WERI-Rb-1 (cell line): ENCODE results near the gene VWA3B.

Source experiments
- DNase-seq: peaks from one replicate; pipeline ENCODE4 v3.0.0-alpha.2; 2020
- H3K27ac ChIP-seq: fragments of 250-450 bp; sonication (Bioruptor Pico); 2 replicates; pipeline ENCODE4 v1.5.1; 2020; ENCODE audit warnings: mild to moderate bottlenecking, moderate library complexity
- H3K27me3 ChIP-seq: fragments of 250-450 bp; sonication (Bioruptor Pico); 2 replicates; pipeline ENCODE4 v1.5.1; 2021; ENCODE audit warnings: mild to moderate bottlenecking, low read depth, moderate library complexity; ENCODE audit not compliant: insufficient read depth, severe bottlenecking
- H3K36me3 ChIP-seq: fragments of 250-450 bp; sonication (Bioruptor Pico); 2 replicates; pipeline ENCODE4 v1.5.1; 2020; ENCODE audit warnings: mild to moderate bottlenecking, moderate library complexity
- H3K4me3 ChIP-seq: 2 replicates; pipeline ENCODE4 v1.5.1; 2011; ENCODE audit warnings: low read depth, mild to moderate bottlenecking, control low read depth, low read length
- H3K9me3 ChIP-seq: fragments of 250-450 bp; sonication (Bioruptor Pico); 2 replicates; pipeline ENCODE4 v1.5.1; 2021; ENCODE audit warnings: mild to moderate bottlenecking, moderate library complexity; ENCODE audit not compliant: severe bottlenecking
- CTCF ChIP-seq: IDR thresholded peaks from 2 replicates; pipeline ENCODE4 v1.5.1; 2011; ENCODE audit warnings: low read depth, mild to moderate bottlenecking, control low read depth, inconsistent platforms, low read length

VWA3B gene

GRCh38 chr2:98310010-98310409 lies 223.0 kb downstream of the VWA3B start:
- Histone ChIP-seq H3K4me3 (no peak overlapping the region), H3K27ac (no peak overlapping the region), H3K27me3 (no peaks in the 10 kb centered on the region), H3K36me3 (no peaks in the 10 kb centered on the region), H3K9me3 (no peaks in the 10 kb centered on the region)
- DNase-seq = no peak
- TF ChIP-seq CTCF = no peak

GRCh38 chr2:98311090-98311489 lies 224.1 kb downstream of the VWA3B start:
- no peak for TF ChIP-seq CTCF
- no peak for DNase-seq
- H3K27me3 ChIP-seq = no peaks in the 10 kb centered on the region

GRCh38 chr2:98311771-98312545 lies 225.0 kb downstream of the VWA3B start:
- Histone ChIP-seq H3K27ac (no peak overlapping the region), H3K9me3 (no peaks in the 10 kb centered on the region), H3K36me3 (no peaks in the 10 kb centered on the region), H3K27me3 (no peaks in the 10 kb centered on the region), H3K4me3 (no peak overlapping the region)
- 0 out of 2 replicates have a peak, but pooled peaks have one; percentile 6 for TF ChIP-seq CTCF
- DNase-seq = no peak

More at GRCh38 chr2:98311090-98311489, 224.1 kb downstream of the VWA3B start:
- Histone ChIP-seq H3K27ac (no peak overlapping the region), H3K36me3 (no peaks in the 10 kb centered on the region), H3K9me3 (no peaks in the 10 kb centered on the region), H3K4me3 (no peak overlapping the region)

GRCh38 chr2:98313492-98314250 lies 226.7 kb downstream of the VWA3B start:
- Histone ChIP-seq H3K9me3 (peaks cover 2% of the 10 kb centered on the region), H3K27ac (no peak overlapping the region), H3K27me3 (no peaks in the 10 kb centered on the region), H3K36me3 (no peaks in the 10 kb centered on the region), H3K4me3 (no peak overlapping the region)
- TF ChIP-seq CTCF = no peak
- DNase-seq = no peak

GRCh38 chr2:98314251-98314650 lies 227.3 kb downstream of the VWA3B start:
- no peaks in the 10 kb centered on the region for H3K27me3 ChIP-seq
- DNase-seq = no peak
- no peak overlapping the region for H3K27ac ChIP-seq
- TF ChIP-seq CTCF = no peak
- peaks cover 2% of the 10 kb centered on the region for H3K9me3 ChIP-seq
- no peak overlapping the region for H3K4me3 ChIP-seq
- no peaks in the 10 kb centered on the region for H3K36me3 ChIP-seq
